NAMALWA (cell line): ENCODE measurements around the gene CCSER1.
"Not testable (repeated sequence)": the region's sequence is repeated elsewhere in the genome, so short reads cannot be mapped to it uniquely, and the experiment has no call there.

Experiments used
- DNase-seq: peaks from one replicate; pipeline ENCODE4 v3.0.0-alpha.2; 2015; ENCODE audit warnings: low spot score

Gene CCSER1

GRCh38 chr4:90840291-90840690, 713.1 kb downstream of the CCSER1 start:
- no peak for DNase-seq

DNA sequence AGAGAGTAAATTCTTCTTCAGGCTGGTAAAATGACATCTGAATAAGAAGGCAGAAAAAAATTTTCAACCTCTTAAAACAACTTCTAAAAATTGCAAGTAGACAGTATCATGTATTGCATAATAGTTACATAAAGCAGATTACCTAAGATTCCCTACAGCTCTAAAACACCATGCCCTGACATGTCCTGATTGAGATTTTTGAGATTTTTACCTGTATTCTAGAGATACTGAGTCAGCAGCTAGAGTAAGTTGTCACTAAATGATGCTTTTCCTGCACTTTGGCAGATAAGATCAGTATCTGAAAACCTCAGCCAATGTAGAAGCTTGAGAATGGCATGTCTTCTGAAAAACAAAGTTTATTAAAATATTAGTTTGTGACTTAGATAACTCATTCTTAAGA, 713.6 kb downstream of the CCSER1 start:
- DNase-seq: no peak

DNA sequence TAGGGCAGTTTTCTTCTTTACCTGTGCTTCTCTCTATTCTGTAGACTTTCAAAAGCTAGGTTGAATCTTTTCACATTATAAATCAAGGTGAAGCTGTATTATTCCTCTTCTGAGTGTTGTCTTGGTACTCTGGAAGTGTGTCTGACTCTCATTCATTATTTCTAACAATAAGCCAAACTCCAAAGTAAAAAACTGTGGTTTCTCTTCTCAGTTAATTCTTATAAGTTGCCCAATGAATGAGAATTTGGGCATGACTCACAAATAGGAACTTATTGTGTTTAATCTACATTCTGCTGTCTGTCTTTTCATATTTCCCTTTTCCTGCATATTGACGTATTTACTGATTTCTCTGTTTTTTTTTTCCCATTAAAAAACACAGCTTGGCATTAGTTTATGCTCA, 714.5 kb downstream of the CCSER1 start:
- no peak for DNase-seq

DNA sequence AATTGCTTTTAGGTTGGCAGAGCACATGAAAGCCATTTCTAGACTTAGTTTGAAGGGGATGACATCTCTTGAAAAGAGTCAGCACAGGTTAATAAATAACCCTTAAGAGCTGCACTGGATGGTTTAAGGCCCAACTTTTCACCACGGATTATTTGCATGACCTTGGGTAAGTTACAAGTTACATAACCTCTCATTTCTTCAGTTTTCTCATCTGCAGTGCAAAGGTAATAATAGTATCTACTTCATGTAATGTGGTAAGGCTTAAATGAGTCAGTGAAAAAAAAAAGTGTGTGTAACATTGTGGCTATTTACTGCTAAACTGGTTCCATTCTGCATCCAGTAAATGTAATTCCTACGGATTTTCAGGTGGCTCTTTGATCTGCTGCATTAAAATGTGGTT, 715.8 kb downstream of the CCSER1 start:
- DNase-seq: no peak

GRCh38 chr4:90844241-90844640, 717.0 kb downstream of the CCSER1 start:
- no peak for DNase-seq

GRCh38 chr4:90845777-90846176, 718.6 kb downstream of the CCSER1 start:
- no peak for DNase-seq

- DNase-seq: no peak
Measured at GRCh38 chr4:90852237-90852636, 725.0 kb downstream of the CCSER1 start.

- DNase-seq: no peak
Measured at GRCh38 chr4:90855111-90855510, 727.9 kb downstream of the CCSER1 start.

- no peak for DNase-seq
Measured at GRCh38 chr4:90857081-90857820, 730.1 kb downstream of the CCSER1 start.

DNA sequence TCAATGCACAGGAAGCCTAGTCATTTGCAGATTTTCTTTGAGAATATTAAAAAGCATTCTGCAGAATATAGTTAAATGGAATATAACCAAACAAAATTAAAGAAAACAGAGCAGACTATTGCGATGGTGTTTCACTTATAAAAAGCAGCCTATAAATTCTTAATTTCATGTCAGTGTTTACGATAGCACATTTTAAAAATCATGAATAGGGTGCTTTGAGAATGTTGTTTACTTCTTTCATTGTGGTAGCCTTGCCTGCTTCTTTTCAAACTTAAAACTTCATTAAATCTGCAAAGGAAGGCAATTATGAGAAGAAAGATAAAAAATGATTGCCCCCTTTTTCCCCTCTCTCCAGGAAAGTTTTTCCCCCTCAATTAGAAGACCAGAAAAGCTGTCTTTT, 748.6 kb downstream of the CCSER1 start:
- no peak for DNase-seq

DNA sequence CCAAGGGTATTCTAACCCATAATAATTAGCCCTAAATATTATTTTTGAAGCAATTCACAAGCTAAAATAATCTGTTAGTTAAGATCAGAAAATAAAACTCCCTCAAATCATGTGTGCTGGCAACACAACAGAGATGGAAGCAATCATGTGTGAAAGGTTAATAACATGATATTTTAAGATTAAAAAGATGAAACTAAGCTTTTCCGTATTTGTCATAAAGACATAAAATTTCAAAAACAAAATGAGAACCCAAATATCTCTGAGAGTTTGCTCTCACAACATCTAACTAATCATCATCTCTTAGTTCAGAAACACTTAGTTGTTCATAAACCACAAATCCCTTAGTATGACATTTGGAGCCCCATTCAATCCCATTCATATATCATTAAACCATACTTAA, 749.1 kb downstream of the CCSER1 start:
- DNase-seq: no peak

DNA sequence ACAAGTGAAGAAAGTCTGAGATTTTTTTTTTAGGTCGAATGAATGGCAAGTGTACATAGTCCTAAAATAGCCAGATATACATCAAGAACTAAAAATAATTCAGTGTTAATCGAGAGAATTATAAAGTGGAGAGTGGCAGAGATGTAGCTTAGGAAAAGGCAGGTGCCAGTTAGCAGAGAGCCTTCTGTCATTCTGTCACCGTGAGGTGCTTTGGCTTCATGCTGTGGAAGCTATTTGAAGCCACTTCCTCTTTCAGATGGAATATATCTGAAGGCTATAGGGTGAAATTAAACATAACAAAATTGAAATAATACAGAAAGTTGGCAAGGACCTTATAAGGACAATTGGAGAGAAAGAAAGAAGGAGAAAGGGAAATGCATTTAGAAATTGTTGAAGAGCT, 756.3 kb downstream of the CCSER1 start:
- DNase-seq: no peak

GRCh38 chr4:90888571-90888970, 761.4 kb downstream of the CCSER1 start:
- DNase-seq: no peak

GRCh38 chr4:90889171-90889570, 762.0 kb downstream of the CCSER1 start:
- DNase-seq: no peak

- DNase-seq: not testable (repeated sequence)
Measured at GRCh38 chr4:90903413-90903812, 776.2 kb downstream of the CCSER1 start.

DNA sequence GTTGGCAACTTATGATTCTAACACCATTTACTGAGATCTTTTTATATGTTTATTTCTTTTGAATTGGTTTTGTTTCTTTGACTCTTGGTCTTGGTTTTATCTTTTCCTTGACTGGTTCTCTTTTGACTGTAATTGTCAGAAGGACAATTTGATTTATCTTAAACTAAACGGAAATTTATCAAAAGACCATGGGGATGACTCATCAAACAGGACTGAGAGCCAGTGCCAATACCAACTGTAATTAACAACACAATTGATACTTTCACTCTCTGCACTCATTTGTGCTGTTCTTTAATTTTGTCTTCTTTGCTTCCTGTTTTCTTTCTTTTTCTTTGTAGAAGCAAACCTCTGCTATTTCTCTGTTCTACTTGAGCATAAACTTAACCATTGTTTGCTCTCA, 776.8 kb downstream of the CCSER1 start:
- no peak for DNase-seq

DNA sequence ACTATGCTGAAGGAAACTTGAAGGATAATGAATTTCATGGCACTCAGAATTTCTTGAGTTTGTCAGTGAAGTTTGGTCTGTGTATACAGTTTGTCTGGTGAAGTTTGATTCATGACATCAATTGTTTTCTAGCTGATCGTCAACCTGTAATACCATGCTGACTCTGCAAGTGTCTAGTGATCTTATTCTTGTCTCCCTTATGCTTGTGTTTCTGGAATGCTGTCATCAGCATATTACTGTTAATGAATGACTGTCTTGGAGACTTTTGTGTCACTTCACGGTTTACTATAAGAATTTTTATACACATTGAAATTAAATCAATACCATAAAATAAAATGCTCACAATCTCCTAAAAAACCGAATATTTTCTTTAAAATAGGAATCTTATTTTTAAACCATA, 779.0 kb downstream of the CCSER1 start:
- DNase-seq: no peak

DNA sequence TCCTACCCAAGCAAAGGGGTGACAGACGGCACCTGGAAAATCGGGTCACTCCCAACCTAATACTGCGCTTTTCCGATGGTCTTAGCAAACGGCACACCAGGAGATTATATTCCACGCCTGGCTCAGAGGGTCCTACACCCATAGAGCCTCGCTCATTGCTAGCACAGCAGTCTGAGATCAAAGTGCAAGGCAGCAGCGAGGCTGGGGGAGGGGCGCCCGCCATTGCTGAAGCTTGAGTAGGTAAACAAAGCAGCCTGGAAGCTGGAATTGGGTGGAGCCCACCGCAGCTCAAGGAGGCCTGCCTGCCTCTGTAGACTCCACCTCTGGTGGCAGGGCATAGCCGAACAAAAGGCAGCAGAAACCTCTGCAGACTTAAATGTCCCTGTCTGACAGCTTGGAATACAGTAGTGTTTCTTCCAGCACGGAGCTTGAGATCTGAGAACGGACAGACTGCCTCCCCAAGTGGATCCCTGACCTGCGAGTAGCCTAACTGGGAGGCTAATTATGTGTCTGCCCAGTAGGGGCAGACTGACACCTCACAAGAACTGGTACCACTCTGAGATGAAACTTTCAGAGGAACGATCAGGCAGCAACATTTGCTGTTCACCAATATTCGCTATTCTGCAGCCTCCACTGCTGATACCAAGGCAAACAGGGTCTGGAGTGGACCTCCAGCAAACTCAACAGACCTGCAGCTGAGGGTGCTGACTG, 784.7 kb downstream of the CCSER1 start:
- not testable (repeated sequence) for DNase-seq

DNA sequence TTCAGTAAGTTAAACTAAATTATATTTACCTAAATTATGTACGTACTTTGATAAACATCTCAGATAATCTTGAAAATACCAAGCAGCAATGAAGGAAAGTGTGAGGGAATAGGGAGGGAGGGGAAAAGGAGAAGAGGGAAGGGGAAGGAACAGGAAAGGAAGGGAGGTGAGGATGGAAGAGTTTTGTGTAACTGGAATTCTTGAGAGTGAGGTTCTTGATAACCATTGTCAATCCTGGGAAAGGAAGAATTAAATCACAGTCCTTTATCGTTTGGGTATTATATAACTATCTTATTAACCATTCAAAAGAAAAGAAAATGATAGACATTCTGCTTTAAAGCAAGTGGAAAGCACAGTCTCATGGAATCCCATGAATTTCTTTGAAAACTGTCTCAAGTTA, 795.0 kb downstream of the CCSER1 start:
- DNase-seq: no peak

DNA sequence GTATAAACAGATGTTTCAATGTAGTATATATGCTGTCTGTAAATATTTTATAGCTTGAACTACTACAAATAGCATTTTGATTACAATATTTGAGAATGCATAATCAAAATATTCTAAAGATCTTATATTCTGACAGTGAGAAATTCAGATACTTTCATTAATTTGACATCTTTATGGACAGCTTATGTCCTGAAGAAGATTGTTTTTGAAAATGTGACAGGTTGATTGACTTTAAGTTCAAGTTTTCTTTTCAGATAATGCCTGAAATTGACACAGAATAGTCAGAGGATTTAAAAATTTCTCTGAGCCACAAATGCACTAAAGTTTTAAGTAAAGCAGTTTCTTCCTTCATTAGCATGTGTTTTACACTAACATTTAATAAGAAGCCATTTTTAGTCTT, 799.8 kb downstream of the CCSER1 start:
- DNase-seq: no peak

DNA sequence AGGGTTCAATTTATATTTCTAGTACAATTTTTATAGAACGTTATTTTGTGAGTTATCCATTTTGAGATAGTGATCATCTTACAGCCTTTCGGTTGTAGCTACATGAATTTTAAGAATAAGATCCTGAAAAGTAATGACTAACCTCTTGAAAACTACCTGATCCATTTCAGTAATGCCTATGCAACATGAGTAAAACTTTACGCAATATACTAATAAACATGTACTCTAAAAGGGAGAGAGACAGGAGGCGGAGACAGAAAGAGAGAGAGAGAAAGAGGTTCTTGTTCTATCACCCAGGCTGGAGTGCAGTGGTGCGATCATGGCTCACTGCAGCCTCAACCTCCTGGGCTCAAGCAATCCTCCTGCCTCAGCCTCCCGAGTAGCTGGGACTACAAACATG, 816.1 kb downstream of the CCSER1 start:
- DNase-seq: no peak

GRCh38 chr4:90946945-90947344, 819.8 kb downstream of the CCSER1 start:
- no peak for DNase-seq

DNA sequence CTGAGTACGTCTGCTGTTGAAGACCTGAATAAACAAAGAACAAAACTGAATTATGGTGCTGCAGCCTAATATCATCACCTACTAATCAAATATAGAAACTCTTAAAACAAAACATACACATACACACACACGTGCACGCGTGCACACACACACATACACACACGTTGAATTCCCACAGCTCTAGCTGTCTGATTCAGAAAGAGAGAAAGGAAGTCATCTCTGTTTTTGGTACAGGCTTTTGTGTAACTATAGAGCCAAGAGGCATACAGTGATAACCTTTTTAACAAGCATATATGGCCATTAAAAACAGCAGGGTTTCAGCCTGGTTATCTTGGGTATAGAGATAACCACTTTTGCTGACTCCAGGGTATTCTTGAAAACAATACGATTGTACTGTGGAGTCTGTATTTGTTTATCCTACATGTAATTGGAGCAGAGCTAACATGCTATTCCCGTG, 823.2 kb downstream of the CCSER1 start:
- DNase-seq: no peak

DNA sequence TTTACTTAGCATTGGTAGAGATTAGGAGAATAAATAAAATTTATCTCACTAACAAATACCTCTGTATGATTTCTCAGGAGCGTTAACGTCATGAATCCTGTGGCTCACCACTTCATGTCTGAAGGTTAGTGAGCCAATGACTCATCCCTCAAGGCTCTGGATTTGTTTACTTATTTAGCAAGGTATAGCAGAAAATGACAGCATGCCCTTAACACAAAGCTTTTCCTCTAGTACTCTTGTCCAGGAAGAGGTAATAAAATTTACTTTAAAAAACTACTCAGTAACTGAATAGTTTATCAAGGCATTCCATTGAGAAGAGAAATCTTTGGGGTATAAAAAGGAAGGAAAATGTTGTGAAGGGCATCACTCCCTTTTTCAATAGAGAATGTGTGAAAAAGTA, 823.8 kb downstream of the CCSER1 start:
- DNase-seq: no peak
